Tibial artery (tissue), 4 donors: ENCODE data around the gene BRIP1.

ENCODE experiments used
- DNase-seq, 2 donors: peaks; one replicate each; pipeline ENCODE4 v3.0.0-alpha.2; 2019
- H3K27ac ChIP-seq, 2 donors: fragments of 200-600 bp; sonication (generic) in 1 of 2; 1 replicate in 1 of 2; 2 replicates in 1 of 2; pipeline ENCODE4 v1.5.1; 2018 to 2019; ENCODE audit warnings: mild to moderate bottlenecking in 1 of 2
- H3K27me3 ChIP-seq, 2 donors: fragments of 200-600 bp; sonication (generic) in 1 of 2; one replicate each; pipeline versions ENCODE4 v1.5.1 to v1.6.0; 2016 to 2019
- H3K36me3 ChIP-seq, 3 donors: fragments of 200-600 bp; sonication (generic) in 2 of 3; one replicate each; pipeline ENCODE4 v1.5.1; 2016 to 2019; ENCODE audit warnings: mild to moderate bottlenecking in 2 of 3
- H3K4me1 ChIP-seq, 4 donors: fragments of 200-600 bp; sonication (generic) in 2 of 4; 1 replicate in 3 of 4; 2 replicates in 1 of 4; pipeline ENCODE4 v1.5.1; 2016 to 2019
- H3K4me3 ChIP-seq, 2 donors: fragments of 200-600 bp; sonication (generic) in 1 of 2; 1 replicate in 1 of 2; 2 replicates in 1 of 2; pipeline ENCODE4 v1.5.1; 2018 to 2019; ENCODE audit warnings: mild to moderate bottlenecking in 2 of 2
- H3K9me3 ChIP-seq, 3 donors: fragments of 200-600 bp; sonication (generic) in 1 of 3; one replicate each; pipeline ENCODE4 v1.5.1; 2016 to 2019
- intact Hi-C: fragments of 100-400 bp; cut with DNase I; formaldehyde crosslinking; loops from one replicate; pipeline ENCODE4 v1.15.0; 2023; ENCODE audit warnings: low total_unique reads
- TF ChIP-seq, protein P1 (sequence below), 2 experiments: fragments of 200-600 bp in 1 of 2; fragments of 450-650 bp in 1 of 2; IDR thresholded peaks; one replicate each; pipeline ENCODE4 v1.5.1; 2017 to 2019; ENCODE audit warnings: antibody characterized with exemption in 2 of 2, mild to moderate bottlenecking in 1 of 2, moderate library complexity in 1 of 2

The BRIP1 gene

DNA sequence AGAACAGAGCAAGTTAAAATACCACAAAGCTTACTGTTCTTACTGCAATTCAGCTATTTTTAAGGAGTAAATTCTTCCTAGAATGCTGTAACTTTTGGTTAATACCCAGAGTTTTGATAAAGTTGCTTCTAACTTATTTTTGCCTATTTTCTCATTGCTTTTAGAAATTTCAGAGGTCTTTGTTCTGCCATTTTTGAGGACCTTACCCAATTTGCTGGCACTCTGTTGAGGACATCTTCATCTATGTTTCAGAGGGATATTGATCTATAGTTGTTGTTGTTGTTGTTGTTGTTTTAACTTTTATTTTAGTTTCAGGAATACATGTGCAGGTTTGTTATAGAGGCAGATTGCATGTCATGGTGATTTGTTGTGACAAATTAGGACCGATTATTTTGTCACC is 161.3 kb downstream of the BRIP1 start:
- TF ChIP-seq, protein P1, sequence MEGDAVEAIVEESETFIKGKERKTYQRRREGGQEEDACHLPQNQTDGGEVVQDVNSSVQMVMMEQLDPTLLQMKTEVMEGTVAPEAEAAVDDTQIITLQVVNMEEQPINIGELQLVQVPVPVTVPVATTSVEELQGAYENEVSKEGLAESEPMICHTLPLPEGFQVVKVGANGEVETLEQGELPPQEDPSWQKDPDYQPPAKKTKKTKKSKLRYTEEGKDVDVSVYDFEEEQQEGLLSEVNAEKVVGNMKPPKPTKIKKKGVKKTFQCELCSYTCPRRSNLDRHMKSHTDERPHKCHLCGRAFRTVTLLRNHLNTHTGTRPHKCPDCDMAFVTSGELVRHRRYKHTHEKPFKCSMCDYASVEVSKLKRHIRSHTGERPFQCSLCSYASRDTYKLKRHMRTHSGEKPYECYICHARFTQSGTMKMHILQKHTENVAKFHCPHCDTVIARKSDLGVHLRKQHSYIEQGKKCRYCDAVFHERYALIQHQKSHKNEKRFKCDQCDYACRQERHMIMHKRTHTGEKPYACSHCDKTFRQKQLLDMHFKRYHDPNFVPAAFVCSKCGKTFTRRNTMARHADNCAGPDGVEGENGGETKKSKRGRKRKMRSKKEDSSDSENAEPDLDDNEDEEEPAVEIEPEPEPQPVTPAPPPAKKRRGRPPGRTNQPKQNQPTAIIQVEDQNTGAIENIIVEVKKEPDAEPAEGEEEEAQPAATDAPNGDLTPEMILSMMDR (IDR thresholded peaks at IDR 0.05): no peak
- H3K27ac ChIP-seq: no peak overlapping the region
- H3K36me3 ChIP-seq: no peaks in the 10 kb centered on the region
- no peak overlapping the region for H3K4me3 ChIP-seq
- no peak for DNase-seq
- H3K27me3 ChIP-seq: no peaks in the 10 kb centered on the region
- no peaks in the 10 kb centered on the region for H3K4me1 ChIP-seq
- peaks cover 8 to 31% (median 20%) of the 10 kb centered on the region in 3 donors for H3K9me3 ChIP-seq
- intact Hi-C loops: no loop called here

GRCh38 chr17:61701334-61701733 is 162.0 kb downstream of the BRIP1 start:
- TF ChIP-seq, protein P1 (IDR thresholded peaks at IDR 0.05): no peak

DNA sequence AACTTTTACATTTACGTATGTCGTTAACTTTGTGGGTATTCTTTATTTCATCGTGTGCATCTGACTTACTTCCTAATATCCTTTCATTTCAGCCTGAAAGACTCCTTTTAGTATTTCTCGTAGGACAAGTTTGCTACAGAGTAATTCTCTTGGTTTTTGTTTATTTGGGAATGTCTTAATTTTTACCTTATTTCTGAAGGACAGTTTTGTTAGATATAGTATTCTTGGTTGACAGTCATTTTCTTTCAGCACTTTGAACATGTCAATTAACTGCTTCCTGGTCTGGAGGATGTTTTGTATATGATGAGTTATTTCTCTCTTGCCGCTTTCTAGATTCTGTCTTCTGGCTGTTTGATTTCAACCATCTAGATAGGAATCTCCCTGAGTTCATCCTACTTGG is 163.1 kb downstream of the BRIP1 start:
- Histone ChIP-seq H3K27ac (no peak overlapping the region), H3K27me3 (no peaks in the 10 kb centered on the region), H3K4me1 (no peaks in the 10 kb centered on the region), H3K36me3 (no peaks in the 10 kb centered on the region), H3K4me3 (no peak overlapping the region), H3K9me3 (peaks cover 8 to 31% (median 20%) of the 10 kb centered on the region in 3 donors)
- intact Hi-C loops: no loop called here
- DNase-seq: no peak
- TF ChIP-seq, protein P1 (IDR thresholded peaks at IDR 0.05): no peak

More at GRCh38 chr17:61701334-61701733, 162.0 kb downstream of the BRIP1 start:
- no peak for DNase-seq
- Histone ChIP-seq H3K4me1 (no peaks in the 10 kb centered on the region), H3K4me3 (no peak overlapping the region), H3K27ac (no peak overlapping the region), H3K9me3 (peaks cover 8 to 31% (median 20%) of the 10 kb centered on the region in 3 donors), H3K27me3 (no peaks in the 10 kb centered on the region), H3K36me3 (no peaks in the 10 kb centered on the region)
- intact Hi-C loops: no loop called here

DNA sequence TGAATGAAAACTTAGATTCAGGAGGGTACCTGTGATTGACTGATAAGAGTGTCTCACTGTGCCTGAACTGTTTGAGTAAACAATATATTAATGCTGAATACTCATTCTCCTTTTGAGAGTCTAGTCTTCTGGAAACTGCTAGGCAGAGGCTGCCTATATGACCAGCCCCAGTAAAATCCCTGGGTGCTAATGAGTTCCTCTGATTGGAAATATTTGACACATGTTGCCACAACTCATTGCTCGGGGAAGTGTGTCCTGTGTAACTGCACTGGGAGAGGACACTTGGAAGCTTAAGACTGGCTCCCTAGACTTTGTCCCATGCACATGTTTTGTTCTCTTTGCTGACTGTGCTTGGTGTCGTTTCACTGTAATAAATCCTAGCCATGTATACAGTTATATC is 163.6 kb downstream of the BRIP1 start:
- Histone ChIP-seq H3K36me3 (no peaks in the 10 kb centered on the region), H3K4me3 (no peak overlapping the region), H3K9me3 (peaks cover 8 to 31% (median 20%) of the 10 kb centered on the region in 3 donors), H3K27me3 (no peaks in the 10 kb centered on the region), H3K4me1 (no peaks in the 10 kb centered on the region), H3K27ac (no peak overlapping the region)
- TF ChIP-seq, protein P1 (IDR thresholded peaks at IDR 0.05): no peak
- intact Hi-C loops: no loop called here
- DNase-seq: no peak

- intact Hi-C loops: no loop called here
- no peak overlapping the region for H3K27ac ChIP-seq
- no peaks in the 10 kb centered on the region for H3K4me1 ChIP-seq
- no peak for DNase-seq
- TF ChIP-seq, protein P1 (IDR thresholded peaks at IDR 0.05): no peak
- H3K36me3 ChIP-seq: no peaks in the 10 kb centered on the region
- no peak overlapping the region for H3K4me3 ChIP-seq
- H3K27me3 ChIP-seq: no peaks in the 10 kb centered on the region
- peaks cover 8 to 31% (median 20%) of the 10 kb centered on the region in 3 donors for H3K9me3 ChIP-seq
These were observed 164.3 kb downstream of the BRIP1 start for GRCh38 chr17:61699032-61699431.

- TF ChIP-seq, protein P1 (IDR thresholded peaks at IDR 0.05): no peak
- Histone ChIP-seq H3K4me3 (no peak overlapping the region), H3K4me1 (no peaks in the 10 kb centered on the region), H3K9me3 (peaks cover 8 to 31% (median 20%) of the 10 kb centered on the region in 3 donors), H3K27ac (no peak overlapping the region), H3K36me3 (no peaks in the 10 kb centered on the region), H3K27me3 (no peaks in the 10 kb centered on the region)
- no peak for DNase-seq
- intact Hi-C loops: no loop called here
These were observed 165.1 kb downstream of the BRIP1 start for GRCh38 chr17:61698244-61698643.
